Peyer's patch (tissue), 4 donors: ENCODE measurements around the gene ELMO1.

ENCODE experiments used
- CTCF ChIP-seq, 6 experiments: fragments of 450-650 bp in 4 of 6; fragments of 200-600 bp in 2 of 6; sonication (generic) in 1 of 6; IDR thresholded peaks; one replicate each; pipeline ENCODE4 v1.5.1; 2017 to 2019; ENCODE audit warnings: antibody characterized with exemption in 6 of 6, mild to moderate bottlenecking in 3 of 6, moderate library complexity in 1 of 6
- POLR2A ChIP-seq, 2 donors: fragments of 450-650 bp; IDR thresholded peaks; one replicate each; pipeline ENCODE4 v1.5.1; 2017; ENCODE audit warnings: antibody characterized with exemption in 2 of 2, mild to moderate bottlenecking in 2 of 2, moderate library complexity in 2 of 2

GRCh38 chr7:36879021-36879420 is 569.6 kb downstream of the ELMO1 start:
- TF ChIP-seq CTCF (IDR thresholded peaks at IDR 0.05) (no peak), POLR2A (IDR thresholded peaks at IDR 0.05) (no peak)
